Iris pigment epithelial cell (primary cell): ENCODE measurements around the gene CENPX.

Source experiments
- DNase-seq: peaks from one replicate; pipeline ENCODE4 v3.0.0-alpha.2; 2011; ENCODE audit warnings: low read depth

CENPX gene

DNA sequence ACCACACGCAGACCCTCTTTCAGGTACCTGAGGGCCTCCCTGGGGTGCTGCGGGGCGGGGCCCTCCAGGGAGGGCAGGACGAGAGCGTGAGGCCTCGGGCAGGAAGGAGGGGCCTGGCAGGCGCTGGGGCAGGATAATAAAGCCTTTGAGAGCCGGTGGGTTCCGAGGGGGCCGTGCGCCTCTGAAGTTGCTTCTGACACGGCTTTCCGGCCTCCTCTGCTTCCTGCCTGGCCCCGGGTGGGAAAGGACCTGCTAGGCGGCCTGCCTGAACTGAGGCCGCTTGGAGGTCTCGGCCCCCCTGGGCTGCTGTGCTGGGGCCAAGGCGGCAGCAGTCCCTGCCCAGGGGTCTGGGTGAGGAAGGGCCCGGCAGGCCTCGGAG, 10.4 kb downstream of the CENPX start:
- no peak for DNase-seq

- no peak for DNase-seq
These were observed 11.0 kb downstream of the CENPX start for GRCh38 chr17:82011617-82012187.

DNA sequence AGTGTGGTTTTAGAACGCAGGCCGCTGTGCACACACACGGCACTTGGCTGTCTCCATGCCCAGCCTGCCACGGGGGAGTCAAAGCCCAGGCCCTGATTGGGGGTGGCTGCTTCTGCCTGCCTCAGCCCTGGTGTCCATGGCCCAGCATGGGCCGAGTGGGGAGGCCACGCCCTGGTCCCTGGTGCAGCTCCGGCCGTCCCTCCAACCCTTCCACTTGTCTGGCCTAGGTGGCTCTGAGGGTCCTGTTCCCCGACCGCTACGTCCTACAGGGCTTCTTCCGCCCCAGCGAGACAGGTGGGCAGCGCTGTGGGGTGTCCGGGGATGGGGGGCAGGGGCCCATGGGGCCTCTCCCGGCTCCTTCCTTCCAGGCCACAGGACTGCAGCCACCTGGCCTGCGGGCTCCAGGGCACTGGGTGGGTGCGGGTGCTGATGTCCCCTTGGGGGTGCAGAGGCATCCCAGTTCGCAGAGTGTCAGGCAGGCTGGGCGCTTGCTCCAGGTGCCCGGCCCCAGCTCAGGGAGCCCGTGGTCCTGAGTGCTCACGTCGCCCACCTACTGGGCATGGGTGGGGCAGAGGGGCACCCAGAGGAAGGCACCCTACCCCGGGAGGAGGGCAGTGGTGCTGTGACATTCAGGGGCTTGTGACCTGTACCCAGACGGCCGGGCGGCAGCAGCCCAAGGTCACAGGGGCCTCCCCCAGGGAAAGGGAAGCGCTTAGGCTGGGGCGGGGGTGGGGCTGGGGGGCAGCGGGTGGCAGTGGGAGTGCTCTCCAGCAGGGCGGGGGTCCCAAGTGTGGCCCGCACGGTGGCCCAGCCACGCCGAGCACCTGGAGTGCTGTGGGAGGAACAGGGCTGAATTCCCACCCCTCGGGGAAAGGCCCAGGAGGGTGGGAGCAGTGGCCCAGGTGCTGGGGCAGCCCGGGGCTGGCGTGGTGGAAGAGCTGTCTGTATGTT, 11.8 kb downstream of the CENPX start:
- DNase-seq = no peak

DNA sequence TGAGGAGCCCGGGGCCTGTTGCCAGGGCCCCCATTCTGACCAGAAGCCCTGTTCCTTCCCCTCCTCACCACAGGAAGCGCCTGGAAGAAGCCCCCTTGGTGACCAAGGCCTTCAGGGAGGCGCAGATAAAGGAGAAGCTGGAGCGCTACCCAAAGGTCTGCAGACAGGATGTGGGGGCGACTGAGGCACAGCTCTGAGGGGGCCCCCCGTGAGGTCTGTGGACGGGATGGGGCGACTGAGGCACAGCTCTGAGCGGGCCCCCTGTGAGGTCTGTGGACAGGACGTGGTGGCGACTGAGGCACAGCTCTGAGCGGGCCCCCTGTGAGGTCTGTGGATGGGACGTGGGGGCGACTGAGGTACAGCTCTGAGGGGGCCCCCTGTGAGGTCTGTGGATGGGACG, 13.3 kb downstream of the CENPX start:
- no peak for DNase-seq

DNA sequence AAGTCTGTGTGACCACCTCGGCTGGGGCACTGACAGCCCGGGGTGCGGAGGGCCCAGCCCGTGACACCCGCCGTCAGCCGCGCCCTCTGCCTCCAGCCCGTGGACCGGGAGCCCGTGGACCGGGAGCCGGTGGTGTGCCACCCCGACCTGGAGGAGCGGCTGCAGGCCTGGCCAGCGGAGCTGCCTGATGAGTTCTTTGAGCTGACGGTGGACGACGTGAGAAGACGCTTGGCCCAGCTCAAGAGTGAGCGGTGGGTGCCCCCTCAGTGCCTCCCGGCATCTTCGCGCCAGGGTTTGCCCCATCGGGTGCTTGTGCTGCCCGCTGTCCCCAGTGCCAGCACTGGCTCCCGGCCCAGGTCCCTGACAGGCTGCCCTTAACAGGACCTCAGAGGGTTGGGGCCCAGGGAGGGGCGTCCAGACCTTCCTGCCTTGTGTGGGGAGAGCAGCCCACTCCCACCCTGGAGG, 13.7 kb downstream of the CENPX start:
- DNase-seq = no peak

GRCh38 chr17:82008258-82008940, 14.3 kb downstream of the CENPX start:
- no peak for DNase-seq

- DNase-seq = no peak
These were observed 15.0 kb downstream of the CENPX start for GRCh38 chr17:82007495-82008257.

DNA sequence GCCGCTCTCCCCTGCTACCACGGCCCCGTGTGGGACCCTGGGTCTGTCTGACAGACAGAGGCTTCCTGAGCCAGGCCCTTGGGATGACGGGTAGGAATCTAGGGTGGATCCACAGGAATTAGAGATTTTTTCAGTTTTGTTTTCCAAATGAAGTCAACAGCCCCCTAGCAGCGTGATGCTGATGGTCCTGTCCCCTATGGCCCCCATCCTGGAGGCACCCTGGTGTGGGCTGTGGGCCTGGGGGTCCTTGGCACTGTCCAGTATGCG, 15.5 kb downstream of the CENPX start:
- no peak for DNase-seq

DNA sequence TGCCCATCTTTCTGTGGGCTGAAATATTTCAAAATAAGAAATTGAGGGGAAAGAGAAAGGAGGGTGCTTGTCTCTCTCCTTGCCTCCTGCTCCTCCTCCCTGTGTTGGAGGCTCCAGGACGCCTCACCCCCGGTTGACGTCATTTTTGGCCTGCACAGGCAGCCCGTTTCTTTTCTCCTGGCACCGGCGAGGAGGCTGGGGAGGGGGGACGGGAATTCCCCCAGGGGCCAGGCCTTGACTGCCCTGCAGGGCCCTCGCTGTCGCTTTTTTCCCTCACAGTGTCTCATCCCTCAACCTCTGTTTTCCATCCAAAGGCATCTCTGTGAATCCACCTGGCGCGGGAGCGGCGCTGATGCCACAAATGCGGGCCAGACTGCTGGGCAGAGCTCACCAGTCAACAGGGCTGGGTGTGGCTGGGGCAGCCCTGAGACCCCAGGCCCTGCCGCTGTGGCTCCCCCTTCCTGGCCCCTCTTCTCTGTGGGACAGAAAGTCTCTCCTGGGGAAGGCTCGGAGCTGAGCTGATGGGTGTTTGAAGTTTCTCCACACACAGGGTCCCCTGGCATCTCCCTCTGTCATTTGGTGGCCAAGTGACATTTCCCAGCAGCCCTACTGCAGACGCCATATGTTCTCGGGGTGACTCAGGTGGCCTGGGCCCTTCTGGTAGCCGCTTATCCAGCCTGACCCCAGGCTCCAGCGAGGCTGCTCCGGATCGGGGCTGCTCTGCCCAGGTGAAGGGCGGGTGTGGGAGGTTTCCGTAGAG, 16.0 kb downstream of the CENPX start:
- peak; percentile 43 for DNase-seq

- no peak for DNase-seq
These were observed 16.9 kb downstream of the CENPX start for GRCh38 chr17:82005701-82006348.

- DNase-seq = no peak
These were observed 17.9 kb downstream of the CENPX start for GRCh38 chr17:82004517-82005455.

DNA sequence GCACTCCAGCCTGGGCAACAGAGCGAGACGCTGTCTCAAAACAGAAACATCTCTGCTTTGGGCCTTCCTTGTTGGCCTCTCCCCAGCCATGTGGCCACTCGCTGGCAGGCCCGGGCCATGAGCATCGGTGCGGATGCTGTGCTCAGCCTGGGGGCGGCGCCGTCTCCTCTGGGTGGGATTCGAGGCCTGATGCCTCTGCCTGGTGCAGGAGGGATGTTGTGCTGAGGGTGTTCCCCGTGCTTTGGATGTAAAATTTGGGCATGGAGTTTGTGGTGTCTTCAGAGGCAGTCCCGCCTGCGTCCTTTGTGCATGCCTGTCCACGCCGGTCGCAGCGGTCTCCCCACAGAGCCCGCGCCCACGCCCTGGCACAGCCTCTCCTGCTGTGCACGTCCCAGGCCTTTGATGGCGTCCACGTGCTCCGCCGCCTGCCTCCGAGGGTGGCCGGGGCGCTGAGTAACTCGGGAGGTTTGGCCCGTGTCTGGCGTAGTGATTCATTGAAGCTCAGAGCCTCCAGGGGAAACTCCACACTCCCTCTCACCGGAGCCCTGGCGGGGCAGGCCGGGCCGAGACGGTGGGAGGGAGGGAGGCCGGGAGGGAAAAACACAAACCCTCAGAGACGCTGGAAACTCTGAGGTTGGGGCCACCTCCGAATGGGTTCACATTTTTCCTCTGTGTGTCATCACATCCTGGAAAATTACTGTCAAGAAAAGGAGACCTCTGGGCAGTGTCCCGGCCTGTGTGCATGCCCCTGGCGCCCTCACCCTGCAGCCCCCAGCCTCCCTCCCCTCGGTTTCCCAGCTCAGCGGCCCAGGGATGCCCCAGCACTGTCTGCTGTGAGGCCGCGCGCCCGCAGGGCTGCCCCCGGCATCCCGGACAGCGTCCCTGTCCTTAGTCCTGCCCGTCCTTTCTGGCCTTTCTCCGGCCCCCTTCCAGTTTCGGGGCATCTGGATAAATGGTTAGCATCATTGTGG, 19.0 kb downstream of the CENPX start:
- peak; percentile 96 for DNase-seq

GRCh38 chr17:82001571-82002056, 21.1 kb downstream of the CENPX start:
- DNase-seq = no peak

- DNase-seq = no peak
These were observed 21.7 kb downstream of the CENPX start for GRCh38 chr17:82000803-82001570.

- no peak for DNase-seq
These were observed 22.5 kb downstream of the CENPX start for GRCh38 chr17:81999976-82000802.

DNA sequence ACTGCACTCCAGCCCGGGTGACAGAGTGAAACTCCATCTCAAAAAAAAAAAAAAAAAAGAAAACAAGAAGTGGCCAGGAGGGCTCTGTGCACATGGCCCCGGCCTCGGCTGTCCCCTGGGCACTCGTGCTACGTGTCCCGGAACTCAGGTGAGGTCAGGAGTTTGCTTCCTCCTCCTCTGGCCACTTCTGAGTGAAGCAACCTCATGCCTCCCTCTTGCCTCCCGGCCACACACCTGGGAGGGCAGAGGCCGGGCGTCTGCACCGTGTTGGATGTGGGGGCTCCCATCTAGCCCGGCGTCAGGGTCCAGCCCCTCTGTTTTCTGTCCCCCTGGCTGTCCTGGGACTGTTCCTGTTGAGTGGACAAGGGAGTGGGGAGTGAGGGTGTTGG, 23.1 kb downstream of the CENPX start:
- DNase-seq = no peak
